Retinal pigment epithelial cell (primary cell): Measurements from ENCODE around the gene CISTR.
A peak's percentile ranks its signal among the peaks of the same experiment; 100 is the strongest.

Experiments used
- DNase-seq: peaks from one replicate; pipeline ENCODE4 v3.0.0-alpha.2; 2010; ENCODE audit warnings: low read depth
- H3K4me3 ChIP-seq: 2 replicates; pipeline ENCODE4 v1.5.1; 2011; ENCODE audit warnings: mild to moderate bottlenecking, low read length, control low read depth, moderate library complexity
- CTCF ChIP-seq: conservative IDR thresholded peaks from 2 replicates; pipeline ENCODE4 v1.5.1; 2011; ENCODE audit warnings: low read depth, low read length, control low read depth, inconsistent platforms

Gene CISTR

GRCh38 chr12:53751336-53752191, at the start of gene CISTR:
CISTR (minus strand) TSS chr12:53751979.
- DNase-seq: no peak

GRCh38 chr12:53798575-53798974, 46.8 kb upstream of the CISTR start:
- TF ChIP-seq CTCF: no peak
- no peak overlapping the region for H3K4me3 ChIP-seq
- DNase-seq: no peak

More at GRCh38 chr12:53751336-53752191, at the start of gene CISTR:
- TF ChIP-seq CTCF: no peak
- H3K4me3 ChIP-seq: peak within 1 kb of the TSS; percentile 40

GRCh38 chr12:53795927-53796326, 44.1 kb upstream of the CISTR start:
- H3K4me3 ChIP-seq: no peak overlapping the region
- no peak for TF ChIP-seq CTCF
- DNase-seq: no peak

- DNase-seq: no peak
- no peak for TF ChIP-seq CTCF
- no peak overlapping the region for H3K4me3 ChIP-seq
These were observed 41.4 kb upstream of the CISTR start for GRCh38 chr12:53793221-53793620.

GRCh38 chr12:53791735-53792326, 40.1 kb upstream of the CISTR start:
- TF ChIP-seq CTCF: peak; percentile 54
- no peak for DNase-seq
- H3K4me3 ChIP-seq: no peak overlapping the region

GRCh38 chr12:53789570-53789969, 37.8 kb upstream of the CISTR start:
- DNase-seq: no peak
- TF ChIP-seq CTCF: no peak
- no peak overlapping the region for H3K4me3 ChIP-seq

- TF ChIP-seq CTCF: no peak
- DNase-seq: no peak
- no peak overlapping the region for H3K4me3 ChIP-seq
These were observed 37.1 kb upstream of the CISTR start for GRCh38 chr12:53788892-53789291.
